ENCODE results near the gene MRPL48.
"Not testable (repeated sequence)": the region's sequence is repeated elsewhere in the genome, so short reads cannot be mapped to it uniquely, and the experiment has no call there.

Gene MRPL48

GRCh38 chr11:73750228-73750627 lies 37.4 kb upstream of the MRPL48 start:
- DNase-seq (ENCODE audit: low read depth in 2 of 2): no peak
- TF ChIP-seq CTCF (IDR thresholded peaks at IDR 0.05; ENCODE audit: low read depth, low read length): no peak
- H3K4me3 ChIP-seq (replicated peaks in 1 of 2; ENCODE audit: low read depth in 2 of 2, low read length in 2 of 2): no peak overlapping the region

- H3K4me3 ChIP-seq (replicated peaks in 1 of 2; ENCODE audit: low read depth in 2 of 2, low read length in 2 of 2); DNase-seq (ENCODE audit: low read depth in 2 of 2): not testable (repeated sequence)
These were observed 36.8 kb upstream of the MRPL48 start for GRCh38 chr11:73750862-73751261.

- no peak overlapping the region for H3K4me3 ChIP-seq (replicated peaks in 1 of 2; ENCODE audit: low read depth in 2 of 2, low read length in 2 of 2)
- peak in 1 of 2 donors; percentile 9 for DNase-seq (ENCODE audit: low read depth in 2 of 2)
- no peak for TF ChIP-seq CTCF (IDR thresholded peaks at IDR 0.05; ENCODE audit: low read depth, low read length)
These were observed 35.3 kb upstream of the MRPL48 start for GRCh38 chr11:73752216-73752867.

- no peak overlapping the region for H3K4me3 ChIP-seq (replicated peaks in 1 of 2; ENCODE audit: low read depth in 2 of 2, low read length in 2 of 2)
- no peak for TF ChIP-seq CTCF (IDR thresholded peaks at IDR 0.05; ENCODE audit: low read depth, low read length)
- DNase-seq (ENCODE audit: low read depth in 2 of 2): no peak
These were observed 34.8 kb upstream of the MRPL48 start for GRCh38 chr11:73752903-73753302.

- DNase-seq (ENCODE audit: low read depth in 2 of 2): no peak
- no peak overlapping the region for H3K4me3 ChIP-seq (replicated peaks in 1 of 2; ENCODE audit: low read depth in 2 of 2, low read length in 2 of 2)
- TF ChIP-seq CTCF (IDR thresholded peaks at IDR 0.05; ENCODE audit: low read depth, low read length): no peak
These were observed 33.7 kb upstream of the MRPL48 start for GRCh38 chr11:73753938-73754337.

- H3K4me3 ChIP-seq (replicated peaks in 1 of 2; ENCODE audit: low read depth in 2 of 2, low read length in 2 of 2): no peak overlapping the region
- no peak for TF ChIP-seq CTCF (IDR thresholded peaks at IDR 0.05; ENCODE audit: low read depth, low read length)
- no peak for DNase-seq (ENCODE audit: low read depth in 2 of 2)
These were observed 32.0 kb upstream of the MRPL48 start for GRCh38 chr11:73755670-73756069.

- TF ChIP-seq CTCF (IDR thresholded peaks at IDR 0.05; ENCODE audit: low read depth, low read length): no peak
- DNase-seq (ENCODE audit: low read depth in 2 of 2): no peak
- no peak overlapping the region for H3K4me3 ChIP-seq (replicated peaks in 1 of 2; ENCODE audit: low read depth in 2 of 2, low read length in 2 of 2)
These were observed 30.1 kb upstream of the MRPL48 start for GRCh38 chr11:73757598-73757997.

All from cardiac fibroblast (primary cell).